Measurements from ENCODE around the gene FYN.
A peak's percentile ranks its signal among the peaks of the same experiment; 100 is the strongest.
"Not testable (repeated sequence)": the region's sequence is repeated elsewhere in the genome, so short reads cannot be mapped to it uniquely, and the experiment has no call there.

The FYN gene

DNA sequence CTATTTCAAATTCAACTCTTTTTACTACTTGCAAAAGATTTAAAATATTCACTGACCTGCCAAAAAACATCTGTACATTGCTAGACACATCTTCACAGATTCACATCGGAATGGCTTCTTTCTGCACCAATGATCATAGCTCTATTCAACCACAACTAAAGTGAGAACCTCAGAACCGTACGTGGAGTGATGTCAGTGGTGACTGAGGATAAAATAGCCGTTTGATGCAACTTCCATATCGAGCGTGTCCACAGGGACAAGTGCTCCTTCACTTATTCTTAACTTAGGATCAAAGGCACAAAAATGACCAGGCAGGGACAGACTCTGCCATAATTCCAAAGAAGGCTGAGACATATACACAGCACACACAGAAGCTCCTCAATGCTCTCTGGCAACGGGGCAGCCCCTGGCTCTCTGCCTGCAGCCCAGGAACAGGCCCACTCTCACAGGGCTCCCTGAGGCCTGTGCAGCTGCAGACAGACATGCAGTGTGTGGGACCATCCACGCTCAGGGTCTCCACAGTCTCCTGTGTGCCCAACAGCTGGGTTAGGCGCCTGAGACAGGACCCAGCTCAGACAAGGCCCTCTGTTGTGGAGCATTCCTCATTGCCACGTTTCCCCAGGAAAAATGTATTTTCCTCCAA is 22.8 kb downstream of the FYN start:
- DNase-seq, result no peak

DNA sequence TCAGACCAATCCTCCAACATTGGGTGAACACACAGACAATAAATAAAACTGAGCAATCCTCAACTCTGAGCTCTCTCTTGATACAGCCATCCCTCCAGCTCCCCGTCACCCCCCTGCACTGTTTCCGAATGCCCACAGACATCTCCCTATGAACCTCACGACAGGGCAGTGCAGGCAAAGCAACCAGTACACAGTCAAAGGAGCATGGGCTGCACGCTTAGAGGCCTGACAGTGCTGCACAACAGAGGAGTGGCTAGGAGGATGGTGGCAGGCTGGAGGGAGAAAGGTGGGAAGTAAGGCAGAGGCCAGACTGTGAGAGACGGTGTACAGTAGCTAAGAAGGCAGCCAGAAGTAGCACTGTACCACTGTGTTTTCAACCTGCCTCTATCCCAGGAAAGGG is 24.0 kb downstream of the FYN start:
- DNase-seq, result no peak

DNA sequence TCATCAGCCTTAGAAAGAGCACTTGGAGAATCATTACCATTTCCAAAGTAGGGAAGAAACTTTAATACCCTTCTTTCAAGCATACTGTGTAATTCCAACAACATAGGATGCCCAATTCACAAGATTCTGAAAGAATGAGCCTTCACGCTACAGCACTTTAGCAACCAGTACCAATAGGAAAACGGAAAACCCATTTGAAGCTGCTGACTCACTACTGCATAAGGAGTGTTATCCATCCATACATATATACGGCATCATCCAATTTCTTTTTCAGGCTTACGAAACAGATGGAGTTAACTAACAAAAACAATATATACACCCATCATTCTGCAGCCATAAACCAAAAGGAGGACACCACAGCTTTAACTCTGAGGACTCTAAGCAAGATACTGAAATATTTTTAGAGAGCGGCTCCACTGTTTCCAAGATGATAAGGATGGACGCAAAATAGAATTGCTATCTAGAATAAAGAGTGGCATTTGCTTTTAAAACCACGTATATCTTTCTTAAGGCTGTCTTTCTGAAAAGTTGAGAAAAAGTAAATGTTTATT is 24.9 kb downstream of the FYN start:
- DNase-seq, result no peak

GRCh38 chr6:111846492-111847409 is 26.5 kb downstream of the FYN start:
- DNase-seq, result no peak

DNA sequence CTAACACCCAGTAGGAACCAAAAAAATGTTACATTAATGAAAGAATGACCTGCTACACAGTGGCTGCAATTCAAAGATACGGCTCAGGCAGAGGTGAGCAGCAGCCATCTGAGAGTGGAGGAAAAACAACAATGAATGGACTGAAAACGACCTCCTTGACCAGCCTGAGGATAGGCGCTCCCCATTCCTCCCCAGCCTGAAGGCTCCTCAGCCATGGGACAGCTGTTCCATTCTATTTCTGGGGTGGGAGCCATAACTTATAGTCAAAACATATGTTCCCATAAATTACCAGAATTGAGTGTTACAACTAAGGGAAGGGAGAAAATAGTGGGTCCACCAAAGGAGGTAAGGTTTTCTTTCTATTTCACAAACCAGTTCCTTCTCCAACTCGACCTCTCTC is 27.2 kb downstream of the FYN start:
- DNase-seq, result no peak

DNA sequence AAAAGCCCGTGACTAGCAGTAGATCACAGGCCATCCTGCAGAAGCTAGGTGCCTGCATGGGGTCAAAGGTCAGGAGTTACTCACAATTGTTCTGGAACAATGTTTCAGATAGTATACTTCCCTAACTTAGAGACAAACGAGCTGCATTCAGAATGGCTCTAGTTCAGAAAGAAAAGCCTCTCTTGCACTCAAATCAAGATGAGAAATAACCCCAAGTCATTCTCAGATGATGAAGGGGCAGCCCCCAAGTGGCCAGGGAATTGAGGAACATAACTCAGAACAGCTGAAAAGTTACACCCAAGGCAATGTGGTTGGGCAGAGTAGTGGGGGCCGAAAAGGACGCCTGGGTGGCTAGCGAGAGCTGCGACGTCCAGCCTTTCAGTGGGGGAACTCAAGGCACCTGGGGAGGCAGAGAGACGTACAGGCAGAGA is 27.8 kb downstream of the FYN start:
- no peak for DNase-seq

DNA sequence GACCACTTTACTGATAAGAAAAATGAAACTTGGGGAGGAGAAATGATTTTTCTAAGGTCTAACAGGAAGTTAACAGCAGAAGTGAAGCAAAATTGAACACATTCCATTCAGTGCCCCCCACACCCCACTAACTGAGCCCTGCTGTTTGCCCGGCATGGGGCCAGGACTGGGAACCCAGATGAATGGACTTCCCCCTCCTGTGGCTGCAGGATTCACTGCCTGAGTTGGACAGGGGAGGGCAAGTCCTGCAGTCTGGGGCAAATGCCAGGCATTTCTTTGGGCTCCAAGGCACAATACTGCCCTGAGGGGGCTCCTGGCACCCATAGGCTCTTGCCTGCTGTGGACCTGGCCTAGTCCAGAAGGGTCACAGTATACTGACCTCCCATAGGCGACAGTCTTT is 28.3 kb downstream of the FYN start:
- peak; percentile 28 for DNase-seq

DNA sequence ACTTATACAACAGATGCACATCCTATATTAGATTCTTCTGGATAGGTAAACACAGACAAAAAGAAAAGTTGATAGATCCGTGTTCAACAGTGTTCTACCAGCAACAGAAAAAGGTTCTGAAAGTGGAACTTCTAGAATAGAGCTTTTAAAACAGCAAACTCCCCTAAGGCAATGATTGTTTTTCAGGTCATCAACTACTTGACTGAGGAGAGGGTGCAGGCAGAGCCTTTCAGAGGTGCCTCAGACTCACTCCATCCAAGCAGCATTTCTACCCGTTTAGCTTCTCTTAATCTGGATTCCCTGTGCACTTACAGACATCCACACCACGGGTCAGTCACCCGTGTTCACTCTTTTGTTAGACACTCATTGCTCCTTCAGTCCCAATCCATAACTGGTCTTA is 28.9 kb downstream of the FYN start:
- no peak for DNase-seq

- DNase-seq, result no peak
Observed at GRCh38 chr6:111843347-111844147, 29.7 kb downstream of the FYN start.

DNA sequence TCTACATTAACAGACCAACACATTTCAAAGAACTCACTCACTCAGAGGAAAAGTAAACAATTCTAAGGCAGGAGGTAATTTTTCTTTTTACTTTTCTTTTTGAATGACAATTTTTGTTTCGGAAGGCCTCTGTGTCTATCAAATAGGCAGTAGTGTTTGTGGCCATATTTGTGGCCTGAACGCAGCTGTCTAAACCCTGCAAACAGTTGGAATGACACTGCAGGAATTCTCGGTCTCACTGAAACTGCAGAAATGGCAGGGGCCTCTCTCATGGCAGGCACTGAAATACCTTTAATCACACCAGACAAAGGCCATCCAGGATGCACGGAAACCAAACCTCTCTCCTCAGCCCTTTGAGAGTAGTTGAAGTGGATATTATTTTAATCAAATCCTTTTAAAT is 30.4 kb downstream of the FYN start:
- peak; percentile 66 for DNase-seq

DNA sequence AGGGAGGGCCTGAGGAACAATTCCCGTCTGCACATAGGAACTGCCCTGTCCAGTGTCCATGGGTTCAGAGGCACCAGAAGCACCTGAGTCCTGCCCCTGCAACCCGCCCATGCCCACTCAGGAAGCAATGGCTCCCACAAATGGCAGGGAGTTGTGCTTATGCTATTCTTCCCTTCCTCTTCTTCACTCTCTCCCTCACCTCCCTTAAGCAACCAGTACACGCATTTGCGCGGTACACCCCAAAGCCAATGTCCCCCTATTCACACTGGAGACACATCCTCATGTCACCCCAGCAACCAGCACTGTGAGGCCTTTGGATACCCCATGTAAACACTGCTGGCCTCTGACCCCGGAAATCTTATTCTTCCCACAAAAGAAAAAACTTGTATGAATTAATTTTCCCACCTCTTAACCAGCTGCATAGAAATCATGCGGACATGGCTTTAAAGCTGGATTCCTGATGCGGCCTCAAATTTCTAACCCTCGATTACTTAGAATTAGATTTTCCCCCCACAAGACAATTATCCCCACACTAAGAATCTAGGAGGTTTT is 30.9 kb downstream of the FYN start:
- DNase-seq, result no peak

DNA sequence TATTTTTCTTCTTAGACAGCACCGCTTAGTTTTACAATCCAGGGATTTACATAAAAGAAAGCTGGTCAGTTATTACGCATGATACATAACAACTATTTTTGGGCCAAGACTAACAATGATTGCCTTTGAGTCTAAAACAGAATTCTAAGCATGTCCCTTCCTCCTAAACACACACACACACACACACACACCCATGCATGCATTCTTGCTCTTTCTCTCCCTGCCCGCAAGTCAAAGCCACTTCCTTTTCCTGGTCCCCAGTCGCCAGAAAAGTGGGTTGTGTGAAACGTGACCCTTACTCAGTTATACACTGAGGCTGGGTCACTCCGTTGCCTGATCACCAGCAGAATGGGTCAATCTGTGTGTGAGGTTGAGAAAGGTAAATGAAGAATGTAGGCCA is 31.4 kb downstream of the FYN start:
- peak; percentile 87 for DNase-seq

DNA sequence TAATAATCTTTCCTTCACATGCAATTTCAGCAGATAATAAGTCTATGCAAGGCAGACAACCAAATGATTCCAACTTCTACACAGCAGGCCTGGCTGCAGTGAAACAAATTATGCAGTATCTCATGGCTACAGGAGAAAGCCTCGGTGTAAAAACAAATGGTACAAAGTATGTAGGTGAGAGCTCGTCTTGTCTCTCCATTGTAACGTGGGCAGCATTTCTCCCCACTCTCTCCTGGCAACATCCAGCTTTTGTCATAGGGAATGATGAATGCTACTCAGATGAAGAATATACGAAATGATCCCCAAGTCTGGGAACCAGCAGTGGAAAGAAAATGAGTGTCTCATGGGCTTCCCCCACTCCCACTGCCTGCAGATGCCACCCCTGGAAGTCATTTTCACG is 32.4 kb downstream of the FYN start:
- DNase-seq, result no peak

DNA sequence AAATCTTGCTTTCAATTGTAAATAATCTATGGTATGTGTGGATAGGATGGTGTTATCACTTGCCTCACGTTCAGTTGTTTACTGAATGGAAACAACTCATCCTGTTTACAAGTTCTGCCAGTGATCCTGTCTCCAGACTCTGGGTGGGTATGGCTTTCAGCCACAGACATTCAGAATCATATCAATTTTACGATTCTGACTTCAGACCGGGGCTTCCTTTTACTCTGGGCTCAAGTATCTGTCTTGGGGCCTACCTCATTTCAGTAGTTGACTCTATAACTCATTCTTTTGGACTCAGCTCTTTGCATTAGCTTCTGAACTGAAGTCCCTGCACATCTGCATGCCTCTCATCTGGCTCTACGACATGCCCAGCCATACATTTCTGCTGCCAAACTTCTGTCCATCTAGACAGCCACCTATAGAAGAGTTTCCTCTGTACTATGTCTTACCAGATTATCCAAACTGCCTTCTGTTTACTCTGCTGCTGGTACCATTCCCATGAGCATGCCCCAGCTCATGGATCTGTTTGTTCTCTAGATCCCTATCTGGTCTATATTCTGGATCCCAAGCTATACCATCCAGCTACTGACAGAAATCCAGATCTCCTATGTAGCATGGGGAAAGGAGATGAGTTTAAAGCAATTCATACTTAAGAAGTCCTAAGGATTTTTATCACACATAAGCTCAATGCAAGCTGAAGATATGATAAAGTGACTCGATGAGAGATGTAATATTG is 34.3 kb downstream of the FYN start:
- DNase-seq, result no peak

GRCh38 chr6:111837641-111838500 is 35.4 kb downstream of the FYN start:
- DNase-seq, result no peak

GRCh38 chr6:111837007-111837406 is 36.2 kb downstream of the FYN start:
- no peak for DNase-seq

- no peak for DNase-seq
Observed at GRCh38 chr6:111835807-111836206, 37.4 kb downstream of the FYN start.

- DNase-seq, result not testable (repeated sequence)
Observed at GRCh38 chr6:111835398-111835797, 37.9 kb downstream of the FYN start.

DNA sequence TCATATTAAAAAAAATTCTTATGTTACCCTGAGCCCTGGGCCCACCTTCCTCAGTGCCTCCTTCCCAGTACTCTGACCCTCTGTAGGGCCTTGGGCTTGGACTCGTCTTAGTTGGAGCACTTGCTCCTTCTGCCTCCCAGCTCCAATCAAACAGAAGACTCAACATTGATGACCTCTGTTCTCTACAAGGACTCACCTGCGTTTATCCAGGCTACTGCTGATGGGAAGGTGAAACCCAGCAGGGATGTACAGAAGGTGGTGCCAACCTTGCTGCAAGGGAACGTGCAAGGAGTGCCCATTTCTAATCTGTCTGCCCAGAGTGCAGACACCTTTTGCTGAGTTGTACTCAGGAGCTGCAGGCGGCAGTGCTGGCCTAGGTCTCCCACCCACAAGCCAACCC is 38.9 kb downstream of the FYN start:
- DNase-seq, result no peak

DNA sequence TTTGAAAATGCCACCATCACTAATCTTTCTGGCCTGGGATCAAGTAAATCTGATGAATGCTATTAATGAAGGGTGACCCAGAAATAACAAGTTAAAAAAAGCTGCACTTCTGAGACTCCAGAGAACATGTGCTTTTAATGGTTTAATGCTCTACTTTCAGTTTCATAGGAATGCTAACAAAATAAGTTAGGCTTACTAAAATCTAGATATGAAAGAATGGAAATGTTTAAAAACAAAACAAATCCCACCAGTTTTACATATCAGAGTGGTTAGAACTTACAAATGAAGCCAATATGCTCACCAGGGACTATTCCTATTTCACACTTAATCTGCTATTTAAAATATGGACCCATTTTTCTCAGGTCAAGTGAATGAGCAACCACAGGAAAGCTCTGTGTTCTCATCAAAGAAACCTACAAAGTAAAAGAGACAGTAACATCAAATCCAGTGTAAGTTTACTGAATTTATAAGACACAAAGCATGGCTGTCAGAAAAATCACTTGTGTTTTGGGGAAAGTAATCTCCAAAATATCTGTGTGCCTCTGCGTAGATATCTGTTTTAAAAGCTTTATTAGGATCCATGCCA is 40.3 kb downstream of the FYN start:
- no peak for DNase-seq

DNA sequence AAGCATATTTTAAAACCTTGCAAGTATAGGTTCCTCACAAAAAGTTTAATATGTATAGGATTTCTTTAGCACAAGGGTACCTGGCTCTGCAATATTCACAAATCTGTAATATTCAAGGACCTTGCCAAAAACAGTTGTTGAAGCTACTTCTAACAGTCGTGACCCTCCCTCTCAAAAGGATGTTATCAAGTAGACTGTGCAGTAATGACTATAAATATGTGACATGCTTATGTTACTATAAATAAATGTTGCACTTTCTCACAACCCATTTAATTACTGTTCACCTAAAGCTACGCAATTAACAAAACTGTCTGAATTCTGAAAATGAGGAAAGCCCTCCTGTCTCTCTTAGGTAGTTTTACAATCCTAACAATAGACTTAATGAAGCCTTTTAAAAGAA is 41.8 kb downstream of the FYN start:
- no peak for DNase-seq

Measured in fibroblast of skin of back (primary cell).